ENCODE data around the gene ANKDD1A.

Gene ANKDD1A

DNA sequence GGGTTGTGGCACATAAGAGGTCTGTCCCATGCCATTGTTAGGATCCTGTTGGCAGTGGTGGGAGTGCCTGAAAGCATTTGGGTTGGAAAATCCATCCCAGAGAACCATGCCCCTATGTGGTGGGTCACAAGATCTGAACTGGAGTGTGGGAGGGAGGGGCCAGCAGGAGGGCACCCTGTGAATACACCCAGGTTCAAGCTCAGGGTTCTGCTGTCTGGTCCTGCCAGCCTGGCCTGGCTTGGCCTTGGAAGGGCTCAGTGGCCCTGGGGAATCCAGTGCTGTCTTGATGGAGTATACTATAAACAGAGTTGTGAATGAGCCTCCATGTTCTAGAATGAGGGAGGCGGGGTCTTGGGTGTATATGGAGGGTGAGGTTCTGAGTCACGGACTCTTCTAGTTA lies 11.8 kb downstream of the ANKDD1A start:
- DNase-seq (ENCODE audit: low spot score) = no peak

DNA sequence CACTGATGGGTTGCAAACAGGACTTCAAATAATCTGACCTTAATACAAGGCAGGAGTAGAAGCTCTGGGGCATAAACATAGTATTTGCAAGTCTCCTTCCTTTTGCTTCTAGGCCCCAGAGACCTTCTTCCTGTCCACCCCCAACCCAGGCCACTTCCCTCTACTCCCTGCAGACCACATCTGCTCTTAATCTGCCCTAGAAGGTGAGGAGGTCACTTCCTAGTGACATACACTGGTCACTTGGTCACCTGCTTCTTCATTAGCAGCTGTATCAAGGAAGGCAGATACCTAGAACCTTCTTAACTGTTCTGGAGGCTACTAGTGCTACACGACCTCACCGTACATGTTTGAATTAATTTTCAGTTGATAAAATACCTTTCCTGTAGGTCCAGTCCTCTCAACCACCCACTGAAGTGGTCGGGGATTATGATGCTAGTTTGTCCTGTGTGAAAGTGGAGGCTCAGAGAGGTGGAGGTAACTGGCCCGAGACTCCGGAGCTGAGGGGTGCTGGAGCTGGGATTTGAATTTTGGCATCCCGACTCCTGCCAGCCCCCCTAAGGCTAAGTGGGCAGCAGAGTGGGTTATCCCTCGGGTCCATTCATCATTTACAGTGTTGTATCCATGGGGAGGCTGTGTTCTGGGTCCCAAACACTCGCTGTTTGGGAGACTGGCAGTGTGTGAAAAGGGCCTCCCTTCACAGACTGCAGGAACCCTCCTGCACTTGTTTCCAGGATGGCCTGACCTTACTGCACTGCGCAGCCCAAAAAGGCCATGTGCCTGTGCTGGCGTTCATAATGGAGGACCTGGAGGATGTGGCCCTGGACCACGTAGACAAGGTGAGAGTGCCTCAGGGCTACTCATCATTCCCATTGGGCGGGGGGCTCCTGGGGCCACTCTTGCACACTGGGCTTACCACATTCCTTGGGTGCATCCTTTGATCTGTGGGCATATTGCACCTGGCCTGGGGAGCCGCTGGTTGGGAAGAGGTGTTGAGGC lies 13.9 kb downstream of the ANKDD1A start:
- no peak for DNase-seq (ENCODE audit: low spot score)

DNA sequence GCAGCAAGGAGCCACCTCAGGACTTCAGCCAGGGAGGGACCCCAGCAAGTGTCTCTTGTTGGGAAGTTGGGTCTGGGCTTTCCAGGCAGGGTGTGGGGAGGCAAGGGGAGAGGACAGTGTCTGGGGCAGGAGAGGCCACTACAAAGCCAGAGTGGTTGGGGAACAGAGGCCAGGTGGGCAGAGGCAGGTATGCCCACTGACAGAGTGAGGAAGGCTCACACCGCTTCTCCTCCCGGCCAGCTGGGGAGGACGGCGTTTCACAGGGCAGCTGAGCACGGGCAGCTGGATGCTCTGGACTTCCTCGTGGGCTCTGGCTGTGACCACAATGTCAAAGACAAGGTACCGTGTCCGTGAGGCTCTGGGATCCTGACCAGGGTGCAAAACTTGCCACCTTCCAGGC lies 15.0 kb downstream of the ANKDD1A start:
- no peak for DNase-seq (ENCODE audit: low spot score)

DNA sequence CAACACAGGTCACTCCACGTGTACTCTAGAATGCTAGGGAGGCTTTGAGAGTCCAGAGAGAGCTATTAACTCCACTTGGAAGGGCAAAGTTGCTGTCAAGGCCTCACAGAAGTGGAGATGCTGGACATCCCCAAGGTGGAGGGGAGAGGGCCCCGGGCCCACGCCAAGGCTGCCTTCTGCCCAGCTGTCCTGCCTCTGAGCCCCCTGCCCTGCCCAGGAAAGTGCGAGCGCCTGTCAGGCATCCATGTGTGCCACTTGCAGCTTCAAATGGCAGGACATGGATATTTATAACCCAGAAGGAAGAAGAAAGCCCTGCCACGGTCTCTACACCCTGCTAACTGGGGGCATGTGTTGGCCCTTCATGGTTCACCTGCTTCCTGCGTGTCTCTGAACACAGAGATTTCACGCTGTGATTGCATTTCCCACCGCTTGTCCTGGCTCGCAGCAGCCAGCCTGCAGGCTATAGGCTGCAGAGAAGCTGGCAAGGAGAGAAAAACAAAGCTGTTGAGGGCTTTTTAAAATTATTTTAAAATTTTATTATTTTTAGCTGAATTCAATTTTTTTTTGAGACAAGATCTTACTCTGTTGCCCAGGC lies 17.0 kb downstream of the ANKDD1A start:
- DNase-seq (ENCODE audit: low spot score) = no peak

DNA sequence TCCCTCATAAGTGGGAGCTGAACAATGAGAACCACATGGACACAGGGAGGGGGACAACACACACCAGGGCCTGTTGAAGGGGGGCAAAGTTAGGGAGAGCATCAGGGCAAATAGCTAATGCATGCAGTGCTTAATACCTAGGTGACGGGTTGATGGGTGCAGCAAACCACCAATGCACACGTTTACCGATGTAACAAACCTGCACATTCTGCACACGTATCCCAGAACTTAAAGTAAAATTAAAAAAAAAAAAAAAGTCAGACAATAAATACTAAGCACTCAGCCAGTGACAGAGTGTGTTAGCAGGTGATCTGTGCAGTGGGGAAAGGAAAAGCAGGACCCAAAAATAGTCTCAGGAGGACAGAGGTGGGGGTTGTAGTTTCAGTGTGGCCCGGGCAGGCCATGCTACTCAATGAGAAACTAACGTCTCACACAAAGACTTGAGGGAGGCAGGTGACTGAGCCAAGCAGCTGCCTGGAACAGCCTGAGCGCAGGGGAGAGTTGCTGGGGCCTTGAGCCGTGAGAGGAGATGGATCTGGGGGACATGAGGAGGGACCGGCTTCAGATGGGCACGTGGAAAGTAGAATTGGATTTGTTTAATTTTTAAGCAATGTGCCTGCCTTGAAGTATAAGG lies 18.4 kb downstream of the ANKDD1A start:
- no peak for DNase-seq (ENCODE audit: low spot score)

DNA sequence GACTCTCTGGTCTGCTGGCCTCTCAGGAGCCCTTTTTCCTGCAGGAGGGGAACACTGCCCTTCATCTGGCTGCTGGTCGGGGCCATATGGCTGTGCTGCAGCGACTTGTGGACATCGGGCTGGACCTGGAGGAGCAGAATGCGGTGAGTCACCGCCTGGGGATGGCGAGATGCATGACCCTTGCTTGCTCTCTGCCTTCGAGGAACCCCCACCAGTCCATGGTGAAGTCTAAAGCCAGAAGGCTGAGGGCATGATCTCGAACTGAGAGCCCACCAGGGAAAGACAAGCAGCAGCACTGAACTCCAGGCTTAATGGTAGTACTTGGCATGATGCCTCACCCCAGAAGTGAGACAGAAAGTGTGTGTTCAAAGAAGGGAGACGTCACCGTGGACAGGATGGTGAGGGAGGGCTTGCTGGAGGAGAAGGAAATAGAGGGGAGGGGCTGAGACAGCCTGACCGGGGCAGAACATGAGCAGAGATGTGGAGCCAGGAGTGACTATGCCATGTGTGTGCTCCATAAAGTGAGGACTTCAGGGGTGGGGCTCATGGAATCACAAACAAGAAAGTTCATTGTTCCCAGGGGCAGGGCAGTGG lies 19.2 kb downstream of the ANKDD1A start:
- DNase-seq (ENCODE audit: low spot score) = no peak

DNA sequence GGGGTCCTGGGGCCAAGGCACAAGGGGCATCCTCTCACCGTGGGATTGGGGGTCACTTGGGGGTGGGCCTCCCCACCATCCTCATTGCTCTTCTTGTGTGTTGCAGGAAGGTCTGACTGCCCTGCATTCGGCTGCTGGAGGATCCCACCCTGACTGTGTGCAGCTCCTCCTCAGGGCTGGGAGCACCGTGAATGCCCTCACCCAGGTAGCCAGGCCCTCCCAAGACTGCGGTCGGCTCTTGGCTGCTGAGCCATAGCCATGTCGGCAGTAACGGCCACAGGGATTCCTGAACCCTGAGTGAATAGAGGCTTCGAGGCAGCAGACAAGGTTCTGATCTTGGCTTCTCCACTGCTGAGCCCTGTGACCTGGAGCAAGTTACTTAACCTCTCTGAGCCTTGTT lies 19.7 kb downstream of the ANKDD1A start:
- DNase-seq (ENCODE audit: low spot score) = no peak

DNA sequence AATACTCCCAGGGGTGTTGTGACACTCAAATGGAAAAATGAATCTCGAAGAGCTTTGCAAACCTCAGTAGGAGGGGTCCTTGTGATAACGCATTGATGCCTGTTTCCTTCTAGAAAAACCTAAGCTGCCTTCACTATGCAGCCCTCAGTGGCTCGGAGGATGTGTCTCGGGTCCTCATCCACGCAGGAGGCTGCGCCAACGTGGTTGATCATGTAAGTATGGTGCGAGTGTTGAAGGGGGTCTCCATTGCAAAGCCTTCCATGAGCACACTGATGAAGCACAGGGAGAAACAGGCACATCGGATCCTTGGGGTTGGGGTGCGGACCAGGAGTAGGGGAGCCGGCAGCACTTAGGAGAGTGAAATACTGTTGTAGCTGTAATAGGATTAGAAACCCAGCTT lies 22.3 kb downstream of the ANKDD1A start:
- DNase-seq (ENCODE audit: low spot score) = no peak

DNA sequence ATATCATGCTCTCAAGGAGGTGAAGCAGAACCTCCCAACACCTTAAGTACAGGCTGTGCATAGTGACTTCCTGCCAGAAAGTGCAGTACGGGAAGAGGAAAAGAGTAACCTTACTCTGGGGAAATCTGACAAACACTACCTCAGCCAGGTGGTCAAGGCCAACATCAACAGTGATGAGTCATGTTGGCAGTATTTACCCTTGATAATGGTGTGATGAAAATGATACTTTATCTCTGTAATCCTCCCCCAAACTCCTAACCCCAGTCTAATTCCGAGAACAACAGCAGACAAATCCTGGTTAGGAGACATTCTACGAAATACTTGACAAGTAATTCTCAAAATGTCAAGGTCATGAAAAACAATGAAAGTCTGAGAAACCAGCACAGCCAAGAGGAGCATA lies 26.5 kb downstream of the ANKDD1A start:
- DNase-seq (ENCODE audit: low spot score) = no peak

DNA sequence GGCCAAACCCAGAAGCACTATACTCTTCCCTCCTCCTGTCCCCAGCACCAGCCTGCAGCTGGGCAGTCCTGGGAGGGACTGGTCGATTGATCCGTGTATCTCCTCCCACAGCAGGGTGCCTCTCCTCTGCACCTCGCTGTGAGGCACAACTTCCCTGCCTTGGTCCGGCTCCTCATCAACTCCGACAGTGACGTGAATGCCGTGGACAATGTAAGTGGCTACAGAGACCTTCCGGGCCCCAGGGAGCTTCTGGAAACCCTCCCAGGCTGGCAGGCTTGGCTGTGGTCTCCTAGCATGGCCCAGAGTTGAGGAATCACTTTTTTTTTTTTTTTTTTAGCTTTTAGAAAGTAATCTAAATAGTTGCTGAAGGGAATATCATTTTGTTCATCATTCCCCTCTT lies 30.7 kb downstream of the ANKDD1A start:
- no peak for DNase-seq (ENCODE audit: low spot score)

DNA sequence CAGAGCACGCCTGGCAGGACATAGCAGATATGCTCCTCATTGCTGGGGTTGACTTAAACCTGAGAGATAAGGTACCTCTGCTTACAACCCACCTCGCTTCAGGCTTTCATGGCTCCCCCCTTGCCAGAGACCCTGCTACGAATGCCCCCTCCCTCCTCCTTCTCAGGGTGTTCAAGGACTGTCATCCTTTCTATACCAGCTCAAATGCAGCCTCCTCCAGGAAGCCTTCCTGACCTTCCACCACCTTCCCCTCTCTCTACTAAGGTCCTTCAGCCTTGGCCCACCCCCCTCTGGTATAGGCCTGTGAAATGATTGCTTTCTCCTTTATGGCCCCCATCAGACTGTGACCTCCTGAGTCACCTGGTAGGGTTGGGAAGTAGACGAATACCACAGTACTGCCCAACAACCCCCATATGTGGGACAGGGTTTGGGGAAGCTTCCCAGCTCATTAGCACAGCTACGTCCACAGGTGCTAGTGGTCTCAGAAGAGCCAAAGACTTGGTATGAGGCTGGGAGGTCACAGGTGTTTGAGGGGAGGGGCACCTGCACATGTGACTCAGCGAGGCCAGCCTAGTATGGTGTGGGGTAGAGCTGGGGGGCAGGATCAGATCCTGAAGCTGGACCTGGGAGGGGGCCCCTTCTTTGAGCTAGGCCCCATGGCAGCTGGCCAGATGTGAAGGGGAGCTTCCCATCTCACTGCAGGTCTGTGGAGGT lies 32.0 kb downstream of the ANKDD1A start:
- DNase-seq (ENCODE audit: low spot score) = no peak

DNA sequence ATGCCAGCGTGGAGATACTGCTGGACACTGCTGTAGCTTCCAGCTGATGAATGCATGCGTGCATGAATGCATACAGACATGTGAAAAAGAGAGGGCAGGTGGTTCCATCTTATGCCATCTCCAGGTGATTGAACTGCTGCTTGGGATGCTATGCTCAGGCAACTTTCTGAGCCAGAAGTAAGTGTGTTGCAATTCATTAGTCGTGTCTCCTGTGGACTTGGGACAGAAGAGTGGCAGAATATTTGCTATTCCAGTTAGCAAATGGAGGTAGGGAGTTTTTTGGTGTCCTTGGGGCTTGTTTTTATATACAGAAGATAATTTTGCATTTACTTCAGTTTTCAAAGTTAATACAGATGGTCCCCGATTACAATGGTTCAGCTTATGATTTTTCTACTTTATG lies 33.3 kb downstream of the ANKDD1A start:
- no peak for DNase-seq (ENCODE audit: low spot score)

DNA sequence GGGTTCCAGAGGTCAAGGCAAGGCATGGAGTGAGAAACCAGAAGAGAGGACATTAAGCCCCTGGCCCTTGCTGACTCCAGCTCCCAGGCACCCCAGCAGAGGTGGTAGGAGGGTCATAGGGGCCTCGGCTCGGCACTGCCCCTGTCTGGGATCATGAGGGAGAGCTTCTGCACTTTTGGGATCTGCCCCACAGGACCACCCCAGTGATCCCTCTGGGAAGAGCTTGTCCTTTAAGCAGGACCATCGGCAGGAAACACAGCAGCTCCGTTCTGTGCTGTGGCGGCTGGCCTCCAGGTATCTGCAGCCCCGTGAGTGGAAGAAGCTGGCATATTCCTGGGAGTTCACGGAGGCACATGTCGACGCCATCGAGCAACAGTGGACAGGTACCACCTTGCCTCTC lies 35.5 kb downstream of the ANKDD1A start:
- no peak for DNase-seq (ENCODE audit: low spot score)

DNA sequence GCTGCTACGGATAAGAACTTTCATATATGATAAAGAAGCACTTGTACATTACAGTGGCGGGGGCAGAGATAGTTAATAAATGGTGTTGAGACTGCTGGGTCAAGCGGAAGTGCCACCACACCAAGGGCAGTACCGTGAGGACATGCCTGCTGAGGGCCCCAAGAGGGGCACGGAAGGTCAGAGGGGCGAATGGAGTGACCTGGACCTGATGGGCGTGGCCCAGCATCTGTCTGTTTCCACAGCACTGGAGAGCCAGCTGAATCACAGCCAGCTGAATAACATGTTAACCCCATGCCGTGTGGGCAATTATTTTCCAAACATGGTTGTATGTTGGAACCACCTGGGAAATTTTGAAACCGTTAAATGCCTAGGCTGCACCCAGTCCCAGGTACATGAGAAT lies 37.2 kb downstream of the ANKDD1A start:
- no peak for DNase-seq (ENCODE audit: low spot score)

DNA sequence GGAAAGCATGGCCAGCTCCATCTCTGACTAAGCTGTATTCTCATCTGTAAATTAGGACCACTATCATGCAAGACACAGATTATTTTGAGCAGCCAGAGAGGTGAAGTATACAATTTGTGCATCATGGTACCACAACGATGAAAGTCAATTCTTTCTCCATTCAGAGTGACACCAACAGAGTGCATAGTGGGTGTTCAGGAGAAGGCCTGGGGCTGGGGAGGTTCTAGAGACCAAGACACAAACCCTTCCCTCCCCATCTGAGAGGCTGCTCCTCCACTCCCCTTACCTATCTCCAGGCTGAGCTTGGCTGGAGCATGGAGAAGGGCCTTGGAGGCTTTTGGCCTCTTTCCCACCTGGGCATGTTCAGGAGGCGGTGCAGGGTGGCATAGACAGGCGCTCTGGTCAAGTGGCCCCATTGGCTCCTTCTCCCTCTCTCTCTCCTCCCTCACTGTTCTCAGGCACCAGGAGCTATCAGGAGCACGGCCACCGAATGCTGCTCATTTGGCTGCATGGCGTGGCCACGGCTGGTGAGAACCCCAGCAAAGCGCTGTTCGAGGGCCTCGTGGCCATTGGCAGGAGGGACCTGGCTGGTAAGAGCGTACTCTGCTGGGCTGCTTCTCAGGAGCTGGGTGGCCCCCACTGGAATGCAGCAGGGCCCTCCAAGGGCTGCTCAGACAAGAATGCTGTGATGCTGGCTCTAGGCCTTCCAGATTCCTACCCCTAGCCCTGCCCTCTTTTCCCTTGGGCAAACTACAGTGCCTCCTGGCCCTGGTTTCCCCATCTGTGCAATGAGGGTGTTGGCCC lies 37.9 kb downstream of the ANKDD1A start:
- DNase-seq (ENCODE audit: low spot score) = no peak

DNA sequence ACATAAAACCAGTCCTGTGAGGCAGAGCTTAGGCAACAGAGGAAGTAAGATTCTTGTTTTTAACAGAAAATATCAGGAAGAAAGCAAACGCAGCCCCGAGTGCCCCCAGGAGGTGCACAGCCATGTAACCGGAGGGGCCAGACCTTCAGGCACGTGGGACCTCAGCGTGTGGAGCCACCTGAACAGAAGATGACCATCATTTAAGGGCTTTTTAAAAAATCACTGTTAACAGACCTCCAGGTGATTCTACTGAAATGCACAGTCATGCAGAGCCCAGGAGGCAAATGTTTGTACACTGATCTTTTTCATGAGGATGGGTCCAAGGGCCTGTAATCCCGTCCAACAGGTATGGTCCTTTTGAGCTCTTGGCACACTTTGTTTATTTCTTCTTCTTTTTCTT lies 39.2 kb downstream of the ANKDD1A start:
- DNase-seq (ENCODE audit: low spot score) = no peak

DNA sequence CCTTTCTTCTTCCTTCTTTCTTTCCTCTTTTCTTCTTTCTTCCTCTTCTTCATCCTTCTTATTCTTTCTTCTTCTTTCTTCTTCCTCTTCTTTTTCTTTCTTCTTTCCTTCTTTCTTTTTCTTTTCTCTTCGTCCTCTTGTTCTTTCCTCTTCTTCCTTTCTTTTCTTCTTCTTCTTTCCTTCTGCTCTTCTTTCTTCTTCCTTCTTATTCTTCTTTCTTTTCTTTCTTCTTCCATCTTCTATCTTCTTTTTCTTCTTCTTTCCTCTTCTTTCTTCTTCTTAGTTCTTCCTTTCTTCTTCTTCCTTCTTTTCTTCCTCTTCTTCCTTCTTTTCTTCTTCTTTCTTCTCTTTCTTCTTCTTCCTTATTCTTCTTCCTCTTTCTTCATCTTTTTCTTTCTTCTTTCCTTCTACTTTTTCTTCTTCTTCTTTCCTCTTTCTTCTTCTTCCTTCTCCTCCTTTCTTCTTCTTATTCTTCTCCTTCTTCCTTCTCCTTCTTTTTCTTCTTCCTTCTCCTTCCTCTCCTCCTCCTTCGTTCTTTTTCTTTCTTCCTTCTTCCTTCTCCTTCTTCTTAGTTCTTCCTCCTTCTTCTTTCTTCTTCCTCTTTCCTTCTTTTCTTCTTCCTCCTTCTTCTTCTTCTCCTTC lies 40.2 kb downstream of the ANKDD1A start:
- DNase-seq (ENCODE audit: low spot score) = no peak

DNA sequence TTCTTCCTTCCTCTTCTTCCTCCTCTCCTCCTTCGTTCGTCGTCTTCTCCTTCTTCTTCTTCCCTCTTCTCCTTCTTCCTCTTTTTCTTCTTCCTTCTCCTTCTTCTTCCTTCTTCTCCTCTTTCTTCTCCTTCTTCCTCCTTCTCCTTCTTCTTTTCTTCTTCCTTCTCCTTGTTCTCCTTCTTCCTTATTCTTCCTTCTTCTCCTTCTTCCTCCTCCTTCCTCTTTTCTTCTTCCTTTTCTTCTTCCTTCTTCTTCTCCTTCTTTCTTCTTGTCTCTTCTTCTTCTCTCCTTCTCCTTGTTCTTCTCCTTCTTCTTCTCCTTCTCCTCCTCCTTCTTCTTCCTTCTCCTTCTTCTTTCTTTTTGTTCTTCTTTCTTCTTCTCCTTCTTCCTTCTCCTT lies 42.7 kb downstream of the ANKDD1A start:
- no peak for DNase-seq (ENCODE audit: low spot score)

DNA sequence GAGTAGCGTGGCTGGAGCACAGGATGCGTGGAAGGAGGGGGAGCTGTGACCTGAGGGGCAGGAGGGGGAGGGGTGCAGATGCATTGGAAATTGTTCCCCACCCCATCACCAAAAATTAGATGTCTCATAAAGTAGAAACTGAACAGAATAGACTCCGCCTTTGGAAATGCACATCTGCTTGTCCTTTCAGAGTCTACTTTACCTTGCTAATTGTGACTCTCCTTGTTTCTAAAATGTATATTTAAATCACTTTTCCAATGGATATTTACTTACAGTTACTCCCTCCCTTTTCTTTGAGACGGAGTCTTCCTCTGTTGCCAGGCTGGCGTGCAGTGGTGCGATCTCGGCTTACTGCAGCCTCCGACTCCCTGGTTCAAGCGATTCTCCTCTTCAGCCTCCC lies 47.4 kb downstream of the ANKDD1A start:
- DNase-seq (ENCODE audit: low spot score) = no peak

DNA sequence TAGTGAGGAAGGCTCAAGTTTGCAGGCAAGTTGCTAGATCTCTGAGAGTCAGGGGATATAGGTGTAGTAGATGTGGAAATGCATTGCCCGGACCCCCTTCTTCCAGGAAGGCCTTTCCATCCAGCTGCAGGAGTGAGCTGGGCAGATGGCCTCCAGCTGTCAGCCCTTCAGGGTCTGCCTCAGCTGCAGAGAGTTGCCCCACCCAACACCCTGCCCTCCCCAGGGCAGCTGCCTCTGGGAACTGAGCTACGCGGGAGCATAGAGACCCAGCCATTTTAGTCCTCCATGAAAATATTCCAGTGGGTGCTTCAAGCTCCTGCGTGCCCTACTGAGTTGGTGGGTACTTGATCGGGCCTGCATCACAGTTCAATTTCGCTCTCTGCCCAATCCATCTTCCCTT lies 48.5 kb downstream of the ANKDD1A start:
- no peak for DNase-seq (ENCODE audit: low spot score)

DNA sequence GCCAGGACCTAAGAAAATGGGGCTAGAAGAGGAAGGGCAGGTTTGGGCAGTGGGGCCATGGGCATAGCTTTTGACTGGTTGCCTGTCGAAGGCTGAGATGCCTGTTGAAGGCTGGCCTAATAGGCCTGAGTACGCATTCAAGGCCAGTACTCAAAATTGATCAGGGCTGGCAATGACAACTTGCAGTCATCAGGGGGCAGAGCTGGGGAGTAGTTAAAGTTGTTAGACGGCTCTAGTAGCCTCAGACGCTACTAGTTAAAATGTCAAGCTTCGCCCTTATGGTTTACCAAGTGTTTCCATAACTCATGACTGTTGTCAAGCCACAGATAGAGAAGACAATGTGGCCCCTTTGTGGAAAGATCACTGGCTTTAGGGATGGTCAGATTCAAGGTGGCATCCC lies 49.3 kb downstream of the ANKDD1A start:
- no peak for DNase-seq (ENCODE audit: low spot score)

All from hematopoietic multipotent progenitor cell treated with erythropoietin and hydrocortisone succinate and interleukin-3 and kit ligand, for 15 days (in vitro differentiated cells).